ENCODE results near the gene AZGP1.
"Not testable (repeated sequence)": the region's sequence is repeated elsewhere in the genome, so short reads cannot be mapped to it uniquely, and the experiment has no call there.

AZGP1 gene

GRCh38 chr7:99975782-99976521, at the start of gene AZGP1:
Gene AZGP1, minus strand, starts transcription at chr7:99976031. Its CDS starts 11 bp downstream, at chr7:99976020.
- no peak for DNase-seq

- no peak for DNase-seq
Measured at GRCh38 chr7:100024020-100024619, 48.3 kb upstream of the AZGP1 start.

DNA sequence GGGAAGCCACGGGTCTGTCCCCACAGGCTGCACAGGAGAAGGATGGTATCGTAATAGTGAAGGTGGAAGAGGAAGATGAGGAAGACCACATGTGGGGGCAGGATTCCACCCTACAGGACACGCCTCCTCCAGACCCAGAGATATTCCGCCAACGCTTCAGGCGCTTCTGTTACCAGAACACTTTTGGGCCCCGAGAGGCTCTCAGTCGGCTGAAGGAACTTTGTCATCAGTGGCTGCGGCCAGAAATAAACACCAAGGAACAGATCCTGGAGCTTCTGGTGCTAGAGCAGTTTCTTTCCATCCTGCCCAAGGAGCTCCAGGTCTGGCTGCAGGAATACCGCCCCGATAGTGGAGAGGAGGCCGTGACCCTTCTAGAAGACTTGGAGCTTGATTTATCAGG, 47.7 kb upstream of the AZGP1 start:
- DNase-seq, result no peak

- DNase-seq, result no peak
Measured at GRCh38 chr7:100022621-100023020, 46.8 kb upstream of the AZGP1 start.

GRCh38 chr7:100021297-100021696, 45.5 kb upstream of the AZGP1 start:
- no peak for DNase-seq

- DNase-seq, result no peak
Measured at GRCh38 chr7:100019908-100020307, 44.1 kb upstream of the AZGP1 start.

- no peak for DNase-seq
Measured at GRCh38 chr7:100017875-100018274, 42.0 kb upstream of the AZGP1 start.

DNA sequence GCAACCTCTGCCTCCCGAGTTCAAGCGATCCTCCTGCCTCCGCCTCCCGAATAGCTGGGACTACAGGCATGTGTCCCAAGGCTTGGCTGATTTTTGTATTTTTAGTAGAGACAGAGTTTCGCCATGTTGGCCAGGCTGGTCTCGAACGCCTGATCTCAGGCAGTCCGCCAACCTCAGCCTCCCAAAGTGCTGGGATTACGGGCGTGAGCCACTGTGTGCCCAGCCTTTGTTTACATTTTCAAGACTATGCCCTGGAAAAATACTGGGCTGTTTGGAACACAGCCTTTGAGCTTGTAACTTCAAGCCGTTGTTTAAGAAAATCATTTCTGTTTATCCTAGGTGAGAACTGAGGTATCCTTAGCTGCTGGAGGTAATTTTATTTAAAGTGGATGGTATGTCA, 41.5 kb upstream of the AZGP1 start:
- no peak for DNase-seq

GRCh38 chr7:100016215-100016901, 40.5 kb upstream of the AZGP1 start:
- DNase-seq, result peak; percentile 25

DNA sequence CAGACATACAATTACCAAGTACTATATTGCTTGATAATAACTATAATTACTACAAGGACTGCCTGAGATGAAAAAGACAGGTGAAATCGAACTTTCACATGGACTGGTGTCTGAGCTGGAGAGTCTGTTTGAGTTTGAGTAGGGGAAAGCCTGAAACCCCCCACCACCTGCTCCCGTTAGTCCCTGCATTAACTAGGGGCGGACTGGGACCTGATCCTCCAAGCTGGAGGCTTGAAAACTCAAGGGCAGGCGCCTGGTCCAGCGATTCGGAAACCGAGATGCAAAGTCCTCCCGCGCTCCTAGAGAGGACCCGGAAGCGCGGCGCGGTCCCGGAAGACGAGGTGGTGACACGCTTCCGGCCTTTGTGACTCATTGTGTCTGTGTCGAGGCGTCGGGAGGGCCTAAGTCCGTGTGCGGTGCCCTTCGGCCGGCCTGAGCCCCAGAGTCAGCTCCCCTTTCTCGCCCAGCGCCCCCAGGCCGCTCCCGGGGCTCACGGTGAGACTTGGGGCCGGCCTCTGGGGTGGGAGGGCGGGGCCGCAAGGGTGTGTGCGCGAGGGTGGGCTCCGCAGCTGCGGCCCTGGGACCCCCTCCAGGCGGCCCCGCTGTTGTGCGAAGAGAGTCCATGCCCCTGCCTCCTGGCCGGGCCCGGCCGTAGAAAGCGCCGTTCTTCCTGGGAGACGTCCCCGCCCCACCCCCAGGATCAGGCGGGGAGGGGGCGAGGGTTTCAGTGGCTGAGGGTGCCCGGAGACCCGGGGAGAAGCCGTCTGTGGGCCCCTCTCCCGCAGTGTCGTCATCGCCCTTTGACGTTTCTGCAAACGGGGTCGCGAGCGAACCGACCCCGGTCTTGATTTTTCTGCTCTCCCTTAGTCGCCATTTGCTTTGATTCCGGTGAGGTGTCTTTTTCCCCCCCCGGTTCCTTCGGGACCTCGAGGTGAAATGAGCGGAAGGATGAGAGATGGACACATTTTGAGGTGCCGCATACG, 39.7 kb upstream of the AZGP1 start, which contains the start of gene ZKSCAN1:
ZKSCAN1 (plus strand) TSS at position 365 of the 983 bp plus-strand sequence. CDS start 7,911 bp downstream, outside the sequence.
- peak; percentile 96 for DNase-seq

DNA sequence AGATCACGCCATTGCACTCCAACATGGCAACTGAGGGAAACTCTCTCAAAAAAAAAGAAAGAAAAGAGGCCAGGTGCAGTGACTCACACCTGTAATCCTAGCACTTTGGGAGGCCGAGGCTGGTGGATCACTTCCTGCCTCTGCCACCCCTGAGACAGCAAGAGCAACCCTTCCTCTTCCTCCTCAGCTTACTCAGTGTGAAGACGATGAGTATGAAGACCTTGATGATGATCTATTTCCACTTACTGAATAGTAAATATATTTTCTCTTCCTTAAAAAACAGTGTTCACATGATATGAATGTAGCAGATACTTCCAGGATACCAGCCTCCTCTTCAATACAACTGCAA, 37.5 kb upstream of the AZGP1 start:
- no peak for DNase-seq

DNA sequence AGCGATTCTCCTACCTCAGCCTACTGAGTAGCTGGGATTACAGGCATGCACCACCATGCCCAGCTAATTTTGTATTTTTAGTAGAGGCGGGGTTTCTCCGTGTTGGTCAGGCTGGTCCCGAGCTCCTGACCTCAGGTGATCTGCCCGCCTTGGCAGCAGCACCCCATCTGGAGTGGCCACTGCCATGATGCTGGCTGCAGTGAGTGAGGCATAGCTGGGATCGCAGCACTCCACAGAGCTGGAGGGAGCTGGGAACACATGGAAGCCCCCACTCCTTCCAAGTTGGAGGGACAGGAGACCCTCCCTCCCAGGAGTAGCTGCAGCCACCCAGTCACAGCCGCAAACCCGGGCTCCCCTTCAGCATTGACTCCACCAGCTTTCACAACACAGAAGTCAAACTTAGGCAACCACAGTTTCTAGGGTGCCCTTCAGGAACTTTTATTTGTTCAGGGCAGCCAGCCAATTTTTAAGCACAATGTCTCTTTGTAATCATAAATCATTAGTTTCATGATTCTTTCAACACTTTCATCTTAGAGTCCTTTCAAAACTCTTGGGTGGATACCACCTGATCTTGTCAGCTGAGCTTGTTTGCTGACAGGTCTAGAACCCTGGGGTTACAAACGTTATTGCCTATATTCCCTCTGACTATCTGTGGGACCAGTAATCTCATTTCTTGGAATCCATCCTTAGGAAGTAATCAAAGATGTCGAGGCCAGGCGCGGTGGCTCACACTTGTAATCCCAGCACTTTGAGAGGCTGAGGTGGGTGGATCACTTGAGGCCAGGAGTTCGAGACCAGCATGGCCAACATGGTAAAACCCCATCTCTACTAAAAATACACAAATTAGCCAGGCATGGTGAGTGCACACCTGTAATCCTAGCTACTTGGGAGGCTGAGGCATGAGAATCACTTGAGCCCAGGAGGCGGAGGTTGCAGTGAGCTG, 36.8 kb upstream of the AZGP1 start:
- DNase-seq, result not testable (repeated sequence)

DNA sequence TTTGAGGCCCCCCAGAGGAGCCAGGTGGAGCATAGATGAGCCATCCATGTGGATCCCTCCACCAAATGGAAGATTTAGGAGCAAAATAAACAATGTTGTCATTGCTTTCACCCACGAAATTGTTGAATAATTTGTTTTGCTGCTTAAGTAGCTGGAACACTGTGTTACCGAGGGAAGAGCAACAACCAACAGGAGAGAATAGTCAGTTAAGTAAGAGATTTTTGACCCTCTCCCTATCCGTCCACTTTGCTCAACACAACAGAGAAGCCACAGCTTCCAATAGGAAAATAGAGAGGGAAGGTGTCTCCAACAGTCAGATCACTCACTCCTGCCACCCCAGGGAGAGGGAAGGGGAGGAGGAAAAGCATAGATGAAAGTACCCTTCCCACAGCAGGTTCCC, 35.7 kb upstream of the AZGP1 start:
- DNase-seq, result no peak

GRCh38 chr7:100010901-100011300, 35.1 kb upstream of the AZGP1 start:
- no peak for DNase-seq

DNA sequence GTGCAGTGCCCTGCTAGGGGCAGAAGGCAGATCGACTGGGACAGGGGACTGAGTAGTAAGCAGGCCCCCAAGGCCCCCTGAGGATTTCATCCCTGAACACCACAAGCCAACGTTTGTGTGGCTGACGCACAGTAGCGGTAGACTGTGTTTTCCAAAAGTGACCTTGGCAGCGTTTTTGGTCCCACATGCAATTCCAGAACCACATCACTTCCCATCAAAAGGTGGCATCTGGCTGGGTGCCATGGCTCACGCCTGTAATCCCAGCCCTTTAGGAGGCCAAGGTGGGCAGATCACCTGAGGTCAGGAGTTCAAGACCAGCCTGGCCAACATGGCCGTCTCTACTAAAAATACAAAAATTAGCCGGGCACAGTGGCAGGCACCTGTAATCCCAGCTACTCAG, 34.1 kb upstream of the AZGP1 start:
- not testable (repeated sequence) for DNase-seq

- DNase-seq, result no peak
Measured at GRCh38 chr7:100008525-100008924, 32.7 kb upstream of the AZGP1 start.

GRCh38 chr7:100007887-100008286, 32.1 kb upstream of the AZGP1 start:
- DNase-seq, result no peak

DNA sequence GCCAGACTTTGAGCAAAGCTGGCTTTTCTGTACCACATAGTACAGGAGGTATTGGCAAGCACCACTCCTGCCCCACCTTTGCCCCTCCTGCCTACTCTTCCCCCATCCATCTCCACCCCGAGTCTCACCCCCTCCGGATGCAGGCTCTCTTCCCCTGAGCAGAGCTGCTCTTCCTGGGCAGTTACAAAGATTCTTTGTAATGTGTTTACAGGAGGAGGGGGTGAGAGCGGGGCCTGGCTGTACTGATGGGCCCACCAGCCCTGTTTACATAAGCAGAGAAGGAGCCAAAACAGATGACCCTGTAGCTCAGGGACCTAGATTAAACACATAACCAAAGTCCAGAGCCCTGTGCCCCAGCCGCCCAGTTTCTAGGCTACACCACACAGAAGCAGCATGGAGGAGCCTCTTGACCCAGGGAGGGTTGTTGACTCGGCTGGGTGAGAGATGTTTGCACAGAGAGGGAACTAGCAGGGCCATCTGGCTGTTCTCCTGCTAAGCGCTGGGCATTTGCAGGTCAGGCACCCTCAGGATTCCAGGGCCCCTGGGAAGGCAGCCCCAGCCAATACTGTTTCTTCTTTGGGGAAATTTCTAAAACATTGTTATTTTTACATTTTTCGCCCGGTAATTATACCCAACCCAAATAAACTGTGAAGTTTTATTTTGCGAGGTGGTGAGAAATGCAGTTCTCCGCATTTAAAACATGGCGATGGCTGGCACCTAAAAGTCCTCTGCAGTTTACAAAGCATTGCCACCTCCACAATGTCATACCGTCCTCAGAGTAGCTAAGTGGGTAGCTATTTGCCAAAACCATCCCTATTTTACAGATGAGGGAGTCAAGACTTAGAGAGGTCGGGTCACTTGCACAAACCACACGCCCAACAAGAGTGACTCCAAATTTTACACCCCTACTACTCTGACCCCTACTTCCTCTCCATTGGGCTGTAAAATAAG, 28.2 kb upstream of the AZGP1 start:
- DNase-seq, result peak; percentile 15

GRCh38 chr7:100000239-100000638, 24.4 kb upstream of the AZGP1 start:
- no peak for DNase-seq

DNA sequence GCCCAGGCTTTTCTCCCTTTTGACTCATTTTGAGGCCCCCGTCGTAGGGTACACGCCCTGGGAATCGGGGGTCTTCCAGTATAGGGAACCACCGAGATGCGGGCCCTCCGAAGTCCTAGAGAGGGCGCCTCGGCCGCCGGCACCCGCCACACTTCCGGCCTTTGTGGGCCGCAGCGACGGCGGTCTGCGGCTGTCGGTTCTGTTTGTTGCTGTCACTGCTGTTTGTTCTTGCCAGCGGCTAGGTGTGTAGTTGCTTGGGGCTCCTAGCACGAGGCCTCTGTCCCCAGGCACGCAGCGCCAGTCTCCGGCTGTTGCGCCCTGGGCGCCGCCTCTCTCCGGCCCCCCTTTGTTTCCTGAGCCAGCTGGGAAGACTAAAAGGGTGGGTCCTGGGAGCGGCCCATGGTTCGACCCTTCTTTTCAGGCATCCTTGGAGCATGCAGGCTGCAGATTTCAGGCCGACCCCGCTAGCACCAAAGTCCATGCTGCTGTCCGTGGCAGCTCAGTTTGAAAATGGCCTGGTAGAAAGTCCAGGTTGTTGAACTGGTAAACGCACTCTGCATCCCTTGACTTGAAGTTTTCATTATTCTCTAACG, 21.8 kb upstream of the AZGP1 start:
- peak; percentile 55 for DNase-seq

Data from NCI-H82 (cell line).